HepG2 (cell line): ENCODE results near the gene KLHL30.

ENCODE experiments used
- ATF1 ChIP-seq: IDR thresholded peaks from 2 replicates; pipeline ENCODE4 v1.6.1; 2016; ENCODE audit warnings: mild to moderate bottlenecking, control low read depth
- GABPA ChIP-seq, 2 experiments: IDR thresholded peaks; 2 replicates each; pipeline ENCODE4 v1.6.1; 2011 to 2016; ENCODE audit warnings: low read depth in 2 of 2, low read length in 1 of 2, missing biosample characterization in 1 of 2, missing genetic modification characterization in 1 of 2
- KDM3A ChIP-seq: IDR thresholded peaks from 2 replicates; pipeline ENCODE4 v1.6.1; 2018; ENCODE audit warnings: low read depth, missing compliant biosample characterization
- MAF1 ChIP-seq: sonication (generic); formaldehyde crosslinking; IDR thresholded peaks from 2 replicates; pipeline ENCODE4 v1.5.0; 2020; ENCODE audit warnings: missing genetic modification reagents, borderline replicate concordance
- MED13 ChIP-seq: sonication (generic); formaldehyde crosslinking; IDR thresholded peaks from 2 replicates; pipeline ENCODE4 v1.5.0; 2020; ENCODE audit warnings: missing genetic modification reagents
- PAX8 ChIP-seq: sonication (generic); formaldehyde crosslinking; IDR thresholded peaks from 2 replicates; pipeline ENCODE4 v1.8.0; 2022; ENCODE audit warnings: mild to moderate bottlenecking, missing genetic modification reagents, borderline replicate concordance
- REPIN1 ChIP-seq: sonication (generic); formaldehyde crosslinking; IDR thresholded peaks from 2 replicates; pipeline ENCODE4 v1.8.0; 2022; ENCODE audit warnings: missing genetic modification reagents, low read depth, mild to moderate bottlenecking, borderline replicate concordance
- ZNF224 ChIP-seq: sonication (generic); formaldehyde crosslinking; IDR thresholded peaks from 2 replicates; pipeline ENCODE4 v1.5.0; 2020; ENCODE audit warnings: mild to moderate bottlenecking, missing genetic modification reagents
- ZZZ3 ChIP-seq: sonication (generic); formaldehyde crosslinking; IDR thresholded peaks from 2 replicates; pipeline ENCODE4 v1.4.0; 2020; ENCODE audit warnings: missing genetic modification reagents, mild to moderate bottlenecking, borderline replicate concordance
- TF ChIP-seq, protein P1 (sequence below): sonication (generic); formaldehyde crosslinking; IDR thresholded peaks from 2 replicates; pipeline ENCODE4 v1.5.0; 2020; ENCODE audit warnings: mild to moderate bottlenecking, missing genetic modification reagents, moderate library complexity
- TF ChIP-seq, protein P2 (sequence below): sonication (generic); formaldehyde crosslinking; IDR thresholded peaks from 2 replicates; pipeline ENCODE4 v1.4.0; 2020; ENCODE audit warnings: mild to moderate bottlenecking, missing genetic modification reagents
- TF ChIP-seq, protein P3 (sequence below): sonication (generic); formaldehyde crosslinking; IDR thresholded peaks from 2 replicates; pipeline ENCODE4 v1.8.0; 2022; ENCODE audit warnings: mild to moderate bottlenecking, missing genetic modification reagents; ENCODE audit not compliant: insufficient replicate concordance
- TF ChIP-seq, protein P4 (sequence below): IDR thresholded peaks from 2 replicates; pipeline ENCODE4 v1.6.1; 2012; ENCODE audit warnings: inconsistent platforms

DNA sequence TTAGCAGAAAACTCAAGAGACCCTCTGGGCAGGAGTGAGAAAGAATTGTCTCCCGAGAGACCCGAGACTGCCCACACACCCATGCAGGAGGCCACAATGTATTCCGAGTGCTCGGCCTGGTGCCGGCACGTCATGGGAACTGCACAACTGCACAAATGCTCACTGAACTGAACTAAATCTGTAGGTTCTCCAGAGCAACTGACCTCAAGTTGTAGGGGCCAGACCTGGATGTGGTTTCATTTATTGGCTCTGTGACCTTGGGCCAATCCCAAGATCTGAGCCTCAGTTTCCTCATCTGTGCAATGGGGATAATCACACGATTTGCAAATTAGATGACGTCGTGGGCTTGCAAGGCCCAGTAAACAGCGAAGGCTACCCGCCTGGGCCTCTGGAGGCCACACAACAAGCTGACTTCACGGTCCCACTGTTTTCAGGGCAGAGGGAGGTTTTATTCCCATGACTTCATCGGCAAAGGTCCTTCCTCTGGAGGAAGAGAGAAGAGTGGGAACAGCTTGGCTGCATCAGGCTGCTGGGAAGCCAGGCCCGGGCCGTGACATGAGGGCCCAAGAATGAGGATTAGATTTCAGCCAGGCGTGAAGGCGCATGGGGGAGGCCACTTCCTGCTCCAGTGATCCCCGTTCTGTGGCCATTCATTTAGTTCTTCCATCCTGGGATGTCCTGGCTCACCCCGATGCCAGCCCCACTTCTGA is 16.7 kb downstream of the KLHL30 start:
- TF ChIP-seq PAX8 (no peak), ZNF224 (no peak), REPIN1 (CRISPR knock-in tag) (no peak), MED13 (CRISPR knock-in tag) (no peak), ZZZ3 (CRISPR knock-in tag) (no peak), MAF1 (no peak), KDM3A (CRISPR knock-in tag) (no peak), ATF1 (CRISPR knock-in tag) (no peak), GABPA (IDR thresholded peaks at IDR 0.05; ENCODE audit: low read depth, low read length) (no peak), GABPA (CRISPR knock-in tag; IDR thresholded peaks at IDR 0.05; ENCODE audit: low read depth) (no peak)
- TF ChIP-seq, protein P1, sequence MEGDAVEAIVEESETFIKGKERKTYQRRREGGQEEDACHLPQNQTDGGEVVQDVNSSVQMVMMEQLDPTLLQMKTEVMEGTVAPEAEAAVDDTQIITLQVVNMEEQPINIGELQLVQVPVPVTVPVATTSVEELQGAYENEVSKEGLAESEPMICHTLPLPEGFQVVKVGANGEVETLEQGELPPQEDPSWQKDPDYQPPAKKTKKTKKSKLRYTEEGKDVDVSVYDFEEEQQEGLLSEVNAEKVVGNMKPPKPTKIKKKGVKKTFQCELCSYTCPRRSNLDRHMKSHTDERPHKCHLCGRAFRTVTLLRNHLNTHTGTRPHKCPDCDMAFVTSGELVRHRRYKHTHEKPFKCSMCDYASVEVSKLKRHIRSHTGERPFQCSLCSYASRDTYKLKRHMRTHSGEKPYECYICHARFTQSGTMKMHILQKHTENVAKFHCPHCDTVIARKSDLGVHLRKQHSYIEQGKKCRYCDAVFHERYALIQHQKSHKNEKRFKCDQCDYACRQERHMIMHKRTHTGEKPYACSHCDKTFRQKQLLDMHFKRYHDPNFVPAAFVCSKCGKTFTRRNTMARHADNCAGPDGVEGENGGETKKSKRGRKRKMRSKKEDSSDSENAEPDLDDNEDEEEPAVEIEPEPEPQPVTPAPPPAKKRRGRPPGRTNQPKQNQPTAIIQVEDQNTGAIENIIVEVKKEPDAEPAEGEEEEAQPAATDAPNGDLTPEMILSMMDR (CRISPR knock-in tag), result no peak
- TF ChIP-seq, protein P2, sequence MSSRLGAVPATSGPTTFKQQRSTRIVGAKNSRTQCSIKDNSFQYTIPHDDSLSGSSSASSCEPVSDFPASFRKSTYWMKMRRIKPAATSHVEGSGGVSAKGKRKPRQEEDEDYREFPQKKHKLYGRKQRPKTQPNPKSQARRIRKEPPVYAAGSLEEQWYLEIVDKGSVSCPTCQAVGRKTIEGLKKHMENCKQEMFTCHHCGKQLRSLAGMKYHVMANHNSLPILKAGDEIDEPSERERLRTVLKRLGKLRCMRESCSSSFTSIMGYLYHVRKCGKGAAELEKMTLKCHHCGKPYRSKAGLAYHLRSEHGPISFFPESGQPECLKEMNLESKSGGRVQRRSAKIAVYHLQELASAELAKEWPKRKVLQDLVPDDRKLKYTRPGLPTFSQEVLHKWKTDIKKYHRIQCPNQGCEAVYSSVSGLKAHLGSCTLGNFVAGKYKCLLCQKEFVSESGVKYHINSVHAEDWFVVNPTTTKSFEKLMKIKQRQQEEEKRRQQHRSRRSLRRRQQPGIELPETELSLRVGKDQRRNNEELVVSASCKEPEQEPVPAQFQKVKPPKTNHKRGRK (CRISPR knock-in tag), result no peak
- TF ChIP-seq, protein P3, sequence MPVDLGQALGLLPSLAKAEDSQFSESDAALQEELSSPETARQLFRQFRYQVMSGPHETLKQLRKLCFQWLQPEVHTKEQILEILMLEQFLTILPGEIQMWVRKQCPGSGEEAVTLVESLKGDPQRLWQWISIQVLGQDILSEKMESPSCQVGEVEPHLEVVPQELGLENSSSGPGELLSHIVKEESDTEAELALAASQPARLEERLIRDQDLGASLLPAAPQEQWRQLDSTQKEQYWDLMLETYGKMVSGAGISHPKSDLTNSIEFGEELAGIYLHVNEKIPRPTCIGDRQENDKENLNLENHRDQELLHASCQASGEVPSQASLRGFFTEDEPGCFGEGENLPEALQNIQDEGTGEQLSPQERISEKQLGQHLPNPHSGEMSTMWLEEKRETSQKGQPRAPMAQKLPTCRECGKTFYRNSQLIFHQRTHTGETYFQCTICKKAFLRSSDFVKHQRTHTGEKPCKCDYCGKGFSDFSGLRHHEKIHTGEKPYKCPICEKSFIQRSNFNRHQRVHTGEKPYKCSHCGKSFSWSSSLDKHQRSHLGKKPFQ (CRISPR knock-in tag), result no peak
- TF ChIP-seq, protein P4, sequence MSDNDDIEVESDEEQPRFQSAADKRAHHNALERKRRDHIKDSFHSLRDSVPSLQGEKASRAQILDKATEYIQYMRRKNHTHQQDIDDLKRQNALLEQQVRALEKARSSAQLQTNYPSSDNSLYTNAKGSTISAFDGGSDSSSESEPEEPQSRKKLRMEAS, result no peak
